NCI-H1436 treated with DMSO at 0.1 percent for 48 hours (cell line): Measurements from ENCODE around the gene AP3S1.

Source experiments
- DNase-seq: peaks from one replicate; lab custom pipeline; 2025; lab: John Stamatoyannopoulos, UW

Gene AP3S1

DNA sequence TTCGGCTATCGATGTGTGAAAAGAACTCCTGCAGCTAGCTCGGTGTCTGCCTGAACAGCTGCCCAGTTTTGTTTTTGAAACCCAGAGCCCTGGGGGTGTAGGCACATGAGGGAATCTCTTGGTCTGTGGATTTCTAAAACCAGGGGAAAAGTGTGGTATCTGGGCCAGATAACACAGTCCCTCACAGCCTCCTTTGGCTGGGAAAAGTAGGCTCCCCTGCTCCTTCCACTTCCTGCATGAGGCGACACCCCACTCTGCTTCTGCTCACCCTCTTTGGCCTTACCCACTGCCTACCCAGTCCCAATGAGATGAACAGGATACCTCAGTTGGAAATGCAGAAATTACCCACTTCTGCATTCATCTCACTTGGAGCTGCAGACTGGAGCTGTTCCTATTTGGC, 15.8 kb upstream of the AP3S1 start:
- DNase-seq: no peak

DNA sequence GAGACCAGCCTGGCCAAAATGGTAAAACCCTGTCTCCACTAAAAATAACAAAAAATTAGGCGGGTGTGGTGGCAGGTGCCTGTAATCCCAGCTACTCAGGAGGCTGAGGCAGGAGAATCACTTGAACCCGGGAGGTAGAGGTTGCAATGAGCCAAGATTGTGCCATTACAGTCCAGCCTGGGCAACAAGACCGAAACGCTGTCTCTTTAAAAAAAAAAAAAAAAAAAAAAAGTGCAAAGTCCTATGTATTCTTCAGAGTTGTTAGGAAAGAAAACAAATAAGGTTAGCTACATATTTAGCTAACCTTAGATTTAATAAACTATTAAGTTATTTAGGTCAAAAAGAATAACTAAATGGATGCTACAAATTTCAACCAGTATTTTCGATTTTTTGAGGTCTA, 11.8 kb upstream of the AP3S1 start:
- no peak for DNase-seq

DNA sequence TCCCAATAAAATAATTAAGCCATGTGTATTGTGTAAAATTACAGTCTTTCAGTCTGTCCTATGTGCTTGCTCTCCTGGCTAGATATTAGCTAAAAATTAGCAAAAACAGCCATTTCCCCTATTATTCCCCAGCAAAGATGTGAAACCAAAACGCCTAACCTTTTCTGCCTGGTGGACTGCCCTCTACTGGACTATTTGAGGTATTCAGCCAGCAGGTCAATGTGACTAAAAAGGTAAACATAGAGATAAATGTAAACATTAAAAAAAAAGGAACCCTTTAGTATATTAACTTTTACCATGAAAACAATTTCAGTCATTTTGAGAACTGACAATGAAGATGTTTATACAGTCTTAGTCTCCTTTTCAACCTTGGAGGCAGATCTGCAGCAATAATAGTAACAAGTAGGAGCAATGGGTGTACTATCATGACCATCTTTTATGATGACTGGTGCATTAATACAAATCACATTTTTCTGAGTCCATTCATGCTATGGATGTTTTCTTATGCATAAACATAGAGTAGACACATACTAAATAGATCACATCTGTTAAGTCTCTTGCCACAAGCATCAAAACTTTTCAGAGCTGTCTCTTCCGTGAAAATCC, 10.5 kb upstream of the AP3S1 start:
- no peak for DNase-seq

DNA sequence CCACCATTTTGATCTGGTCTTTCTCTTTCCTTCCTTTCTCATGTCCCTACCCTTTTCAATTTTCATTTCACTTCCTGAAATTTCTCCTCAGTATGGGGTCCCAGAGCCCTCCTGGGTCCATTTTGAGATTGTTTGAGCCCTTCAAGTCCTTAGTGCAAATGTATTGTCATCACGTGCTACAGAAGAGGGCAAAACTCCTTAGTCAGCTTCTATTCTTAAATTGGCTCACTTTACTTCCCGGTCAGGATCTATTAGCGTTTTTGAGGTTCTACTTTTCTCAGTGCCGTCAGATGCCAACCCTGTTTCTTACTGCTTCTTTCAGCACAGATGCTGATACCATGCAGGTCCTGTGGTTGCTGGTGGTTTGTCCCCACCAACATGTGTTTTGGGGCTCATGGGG, 6.3 kb upstream of the AP3S1 start:
- DNase-seq: no peak

DNA sequence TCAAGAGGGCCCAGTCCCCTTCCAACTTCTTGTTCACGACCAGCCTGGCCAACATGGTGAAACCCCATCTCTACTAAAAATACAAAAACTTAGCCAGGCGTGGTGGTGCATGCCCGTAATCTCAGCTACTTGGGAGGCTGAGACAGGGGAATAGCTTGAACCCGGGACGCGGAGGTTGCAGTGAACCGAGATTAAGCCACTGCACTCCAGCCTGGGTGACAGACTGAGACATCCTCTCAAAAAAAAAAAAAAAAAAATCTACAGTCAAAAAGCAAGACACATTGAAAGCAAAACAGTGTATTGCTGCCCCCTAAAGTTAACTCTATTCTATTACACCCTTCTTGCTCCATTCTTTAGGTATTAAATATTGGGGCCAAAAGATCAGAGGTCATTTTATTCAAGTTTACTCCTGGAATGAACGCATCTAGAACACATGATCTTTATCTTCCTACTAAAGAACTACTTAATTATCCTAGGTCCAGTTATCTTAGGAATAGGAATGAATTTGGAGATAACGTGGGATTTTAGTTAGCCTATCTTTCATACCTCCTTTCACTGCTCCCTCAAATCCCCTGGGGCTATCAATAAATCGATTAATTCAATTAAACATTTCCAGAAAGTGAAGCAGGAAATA, 2.7 kb upstream of the AP3S1 start:
- no peak for DNase-seq

DNA sequence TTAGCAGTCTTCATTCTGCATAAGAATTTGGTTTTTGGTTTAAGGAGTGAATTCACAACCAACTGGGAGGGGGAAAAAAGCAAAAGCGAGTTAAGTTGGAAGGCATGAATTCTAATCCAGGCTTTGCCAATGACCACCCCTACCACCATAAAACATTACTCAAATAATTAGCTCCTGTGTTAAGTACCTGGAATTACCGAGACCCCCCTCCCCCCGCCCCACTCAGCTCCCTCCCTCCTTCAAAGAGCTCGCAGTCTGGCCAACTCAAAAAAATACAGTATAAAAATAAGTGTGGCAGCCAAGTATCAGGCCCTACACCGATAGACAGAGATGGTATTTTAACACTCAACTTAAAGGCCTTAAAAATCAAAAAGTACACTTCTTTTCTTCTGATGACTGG, 862 bp upstream of the AP3S1 start:
- DNase-seq: no peak

DNA sequence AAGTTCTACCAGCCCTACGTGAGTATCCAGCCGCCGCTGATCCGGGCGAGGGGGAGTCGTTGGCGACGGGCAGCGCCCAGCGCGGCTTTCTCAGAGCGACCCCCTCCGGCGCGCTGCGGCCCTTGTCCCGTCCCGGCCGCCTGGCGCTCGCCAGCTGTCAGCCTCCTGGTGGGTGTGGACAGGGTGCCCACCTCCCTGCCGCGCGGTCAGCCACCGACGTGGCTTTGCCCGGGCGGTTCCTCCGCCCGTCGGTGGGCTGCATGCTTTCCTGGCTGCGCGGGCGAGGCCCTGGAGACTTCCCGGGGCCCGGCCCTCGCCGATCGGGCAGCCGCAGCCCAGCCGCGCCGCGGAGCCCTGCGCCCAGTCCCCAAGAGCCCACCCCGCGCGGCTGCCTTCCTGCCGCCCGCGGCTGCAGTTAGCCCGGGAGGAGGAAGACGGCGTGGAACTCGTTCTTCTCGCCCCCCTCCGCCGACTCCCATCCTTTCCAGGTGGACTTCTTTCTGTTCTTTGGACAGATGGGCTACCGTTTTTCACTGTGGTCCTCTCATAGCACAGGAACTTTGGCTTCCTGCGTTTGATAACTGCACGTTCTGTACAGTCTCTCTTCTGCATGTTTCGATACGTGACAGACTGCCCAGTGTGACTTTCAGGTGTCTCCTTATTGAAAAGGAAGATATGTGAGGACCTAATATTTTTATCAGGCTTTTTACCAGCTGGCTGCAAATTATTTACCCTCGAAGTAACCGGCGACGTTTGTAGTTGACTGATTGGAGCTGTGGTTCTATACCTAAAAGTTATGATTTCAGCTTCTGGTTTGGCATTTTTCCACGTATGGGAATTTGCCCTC, 577 bp downstream of the AP3S1 start:
- no peak for DNase-seq

DNA sequence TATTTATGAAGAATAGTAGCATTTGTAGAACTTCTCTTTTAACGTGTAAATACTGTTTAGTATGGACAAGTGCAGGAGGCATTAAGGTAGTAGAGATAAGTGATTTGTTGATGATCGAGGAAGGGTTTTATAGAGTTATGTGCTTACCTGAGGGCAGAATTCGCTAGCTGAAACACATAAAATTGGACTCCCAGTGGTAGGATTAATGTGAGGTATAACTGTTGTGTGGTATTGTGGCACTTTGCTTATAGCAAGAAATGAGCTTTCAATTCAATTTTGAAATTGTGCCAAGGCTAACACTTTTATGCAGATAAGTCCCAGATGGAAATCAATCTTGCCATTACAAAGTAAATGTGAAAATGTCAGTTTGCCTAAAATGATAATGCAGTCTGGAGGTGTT, 1.2 kb downstream of the AP3S1 start:
- DNase-seq: no peak

DNA sequence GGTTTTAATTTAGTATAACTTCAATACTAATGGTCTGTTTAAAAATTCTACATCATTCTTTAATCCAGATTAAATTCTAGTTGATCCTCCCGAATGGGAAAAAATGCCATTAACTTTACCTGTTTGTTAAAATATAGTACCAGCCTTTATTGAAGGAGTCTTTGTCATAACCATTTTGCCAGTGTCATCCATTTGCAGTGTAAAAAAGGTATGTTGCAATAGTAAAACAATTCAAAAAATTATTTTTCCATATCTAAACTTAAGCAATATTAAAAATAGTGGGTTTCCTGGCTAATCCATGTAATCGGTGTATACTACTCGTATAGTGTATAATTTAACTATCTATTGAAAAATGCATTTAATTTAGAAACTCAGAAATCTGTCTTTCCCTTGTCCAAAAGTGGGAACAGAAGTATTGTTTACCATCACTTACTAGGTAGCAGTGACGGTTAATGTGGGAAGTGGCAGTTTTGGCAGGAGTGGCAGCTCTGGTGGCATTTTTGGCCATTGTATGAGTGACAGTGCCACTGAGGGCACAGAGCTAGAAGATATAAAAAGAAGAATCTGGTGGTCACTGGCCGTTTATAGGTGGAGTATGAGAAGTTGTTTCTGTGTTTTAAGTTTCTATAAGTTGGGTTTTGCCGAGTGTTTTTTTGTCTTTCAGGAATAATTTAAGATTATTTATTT, 1.9 kb downstream of the AP3S1 start:
- DNase-seq: no peak

DNA sequence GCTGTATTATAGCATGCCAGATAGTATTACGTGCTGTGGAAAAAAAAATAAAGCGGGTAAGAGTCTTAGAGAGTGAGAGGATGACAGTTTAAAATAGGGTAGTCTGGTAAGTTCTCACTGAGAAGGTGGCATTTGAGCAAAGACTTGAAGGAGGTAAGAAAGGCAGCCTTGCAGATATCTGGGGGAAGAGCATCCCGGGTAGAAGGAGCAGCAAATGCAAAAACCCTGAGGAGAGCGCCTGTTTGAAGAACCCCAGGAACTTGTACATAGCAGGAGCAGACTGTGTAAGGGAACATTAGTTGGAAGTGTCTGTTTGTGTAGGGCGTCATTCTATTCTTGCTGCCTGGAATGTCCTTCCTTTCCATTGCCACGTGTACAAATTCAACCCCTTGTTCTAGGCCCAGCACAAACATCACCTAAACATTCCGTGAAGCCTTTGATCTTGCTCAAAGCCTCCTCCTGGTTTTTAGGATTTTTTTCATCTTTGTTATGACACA, 2.6 kb downstream of the AP3S1 start:
- no peak for DNase-seq

DNA sequence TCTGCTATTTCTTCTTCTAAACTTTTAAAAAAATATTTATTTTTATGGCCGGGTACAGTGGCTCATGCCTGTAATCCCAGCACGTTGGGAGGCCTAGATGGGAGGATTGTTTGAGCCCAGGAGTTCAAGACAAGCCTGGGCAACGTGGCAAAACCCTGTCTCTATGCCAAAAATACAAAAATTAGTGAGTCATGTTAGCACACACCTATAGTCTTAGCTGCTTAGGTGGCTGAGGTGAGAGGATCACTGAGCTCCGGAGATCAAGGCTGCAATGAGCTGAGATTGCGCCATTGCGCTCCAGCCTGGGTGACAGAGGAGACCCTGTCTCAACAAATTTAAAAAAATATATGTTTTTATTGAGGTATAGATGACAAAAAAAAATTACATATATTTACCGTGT, 5.6 kb downstream of the AP3S1 start:
- no peak for DNase-seq

DNA sequence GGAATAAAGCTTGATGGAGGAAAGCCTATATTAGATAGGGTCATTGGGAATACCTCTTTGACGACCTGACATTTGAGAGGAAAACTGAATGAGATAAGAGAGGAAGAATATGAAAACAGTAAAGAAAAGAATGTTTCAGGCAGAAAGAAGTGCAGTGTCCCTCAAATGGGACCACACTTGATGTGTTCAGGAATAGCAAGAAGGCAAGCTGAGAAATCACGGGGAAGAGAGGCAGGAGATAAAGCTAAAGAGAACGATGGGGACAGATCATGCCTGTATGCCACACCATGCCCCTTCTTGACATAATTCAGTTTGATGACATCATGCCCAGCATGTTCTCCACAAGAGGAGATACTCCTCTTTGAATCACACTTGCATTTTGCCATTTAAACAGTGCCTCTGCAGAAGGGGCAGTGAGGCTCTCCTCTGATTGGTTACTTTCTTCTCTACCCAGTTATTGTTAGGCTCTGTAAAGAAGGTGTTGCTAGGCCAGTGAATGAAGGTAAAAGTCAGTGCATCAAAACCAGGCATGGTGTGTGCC, 7.6 kb downstream of the AP3S1 start:
- DNase-seq: no peak

DNA sequence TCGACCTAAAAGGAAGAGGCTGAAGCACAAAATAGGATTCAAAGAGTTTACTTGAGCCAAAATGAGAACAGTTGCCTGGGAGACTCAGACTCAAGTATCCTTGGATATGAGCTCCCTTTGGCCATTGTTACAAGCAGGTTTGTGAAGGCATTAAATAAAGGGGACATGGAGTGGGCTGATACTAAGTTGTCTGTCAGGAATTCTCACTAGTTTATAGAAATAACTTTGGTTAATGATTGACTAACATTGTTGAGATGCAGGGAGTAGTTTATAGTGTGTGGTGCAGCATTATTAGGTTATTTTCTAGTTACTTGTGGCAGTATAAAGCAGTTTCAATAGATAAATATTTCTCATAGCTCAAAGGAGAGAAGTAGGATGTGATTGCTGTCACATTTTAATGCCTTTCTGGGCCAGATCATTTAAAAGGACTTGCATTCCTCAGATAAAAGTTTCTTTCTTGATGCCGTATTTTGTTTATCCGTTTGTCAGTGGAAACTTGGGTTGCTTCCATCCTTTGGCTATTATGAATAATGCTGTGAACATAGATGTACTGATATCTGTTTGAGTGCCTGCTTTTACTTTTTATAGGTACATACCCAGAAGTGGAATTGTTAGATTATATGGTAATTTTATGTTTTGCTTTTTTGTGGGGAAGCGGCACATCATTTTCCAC, 9.1 kb downstream of the AP3S1 start:
- no peak for DNase-seq

DNA sequence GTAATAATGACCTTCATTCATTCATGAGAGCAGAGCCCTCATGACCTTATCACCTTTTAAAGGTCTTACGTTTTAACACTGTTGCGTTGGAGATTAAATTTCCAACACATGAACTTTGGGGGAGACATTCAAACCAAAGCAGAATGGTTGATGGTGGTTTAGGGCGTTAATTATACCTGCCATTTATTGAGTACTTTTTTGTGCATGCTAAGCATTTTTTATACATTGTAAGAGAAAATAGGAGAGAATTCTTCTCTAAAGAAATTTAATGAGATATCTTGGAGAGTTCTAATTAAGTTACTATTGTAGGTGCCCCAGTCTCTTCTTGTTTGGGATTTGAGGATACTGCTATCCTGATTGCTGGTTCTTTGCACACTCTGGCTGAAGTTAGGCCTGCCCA, 12.4 kb downstream of the AP3S1 start:
- DNase-seq: no peak

DNA sequence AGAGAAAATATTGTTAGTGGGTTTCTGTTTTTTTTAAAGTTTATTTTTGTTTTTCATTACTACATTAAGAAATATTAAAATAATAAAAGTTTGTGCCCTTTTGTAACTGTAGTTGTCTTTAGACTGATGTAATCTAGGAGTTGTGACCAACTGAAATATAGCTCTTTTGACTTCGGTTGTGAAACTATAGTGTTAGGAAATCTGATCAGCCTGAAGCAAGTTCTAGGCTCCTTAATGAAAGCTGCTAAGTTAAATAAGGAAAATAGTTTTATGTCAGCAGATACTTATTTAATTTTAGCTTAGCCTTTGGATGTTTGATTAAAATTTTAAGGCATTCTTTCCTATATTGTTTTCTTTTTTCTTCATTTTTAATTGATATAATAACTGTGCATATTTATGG, 14.2 kb downstream of the AP3S1 start:
- no peak for DNase-seq

DNA sequence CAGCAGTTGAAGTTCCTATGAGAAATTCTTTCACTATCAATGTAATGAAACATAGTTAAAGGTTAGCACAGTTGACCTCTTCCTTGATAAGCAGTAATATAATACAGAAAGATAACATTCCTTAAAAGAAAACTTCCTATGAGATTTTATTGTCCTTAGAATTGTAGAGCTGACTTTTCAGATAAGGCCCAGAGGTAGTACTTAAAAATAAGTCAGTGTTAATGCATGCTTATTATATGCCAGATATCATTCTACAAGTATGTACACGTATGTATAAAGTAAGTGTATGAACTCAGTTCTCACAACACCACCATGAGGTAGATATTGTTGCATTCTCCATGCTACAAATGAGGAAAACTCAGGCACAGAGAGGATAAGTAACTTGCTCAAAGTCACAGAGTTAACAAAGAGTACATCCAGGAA, 15.3 kb downstream of the AP3S1 start:
- DNase-seq: no peak

DNA sequence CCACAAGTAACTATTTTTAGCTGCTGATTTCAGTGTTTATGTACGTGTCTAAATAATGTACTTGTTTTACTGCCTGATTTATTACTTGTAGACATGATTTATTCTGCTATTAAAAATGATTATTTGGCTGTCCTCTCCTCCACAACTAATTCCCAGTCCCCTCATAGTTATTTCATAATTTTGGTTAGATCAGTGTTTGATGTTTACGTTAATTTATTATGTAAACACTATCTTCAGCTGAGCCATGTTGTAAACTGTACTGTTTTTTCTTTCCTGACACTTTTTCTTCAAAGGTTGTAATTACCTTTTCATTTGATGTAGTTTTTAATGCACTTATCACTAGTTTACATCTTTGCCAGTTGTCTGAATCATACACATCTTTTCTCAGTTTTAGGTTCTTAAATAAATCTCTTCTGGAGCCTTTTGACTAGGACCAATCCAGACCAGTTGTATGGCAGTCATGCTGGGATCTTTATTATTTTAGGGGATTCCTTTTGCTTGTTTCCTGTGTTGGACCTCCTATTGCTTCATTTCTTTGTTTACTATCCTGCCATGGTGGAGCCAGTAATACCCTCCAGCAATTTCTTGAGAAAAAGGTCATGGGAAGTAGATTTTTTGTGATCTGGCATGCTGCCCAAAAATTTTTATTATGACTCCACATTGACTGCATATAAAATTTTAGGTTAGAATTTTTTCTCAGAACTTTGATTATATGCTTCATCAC, 16.1 kb downstream of the AP3S1 start:
- DNase-seq: no peak

DNA sequence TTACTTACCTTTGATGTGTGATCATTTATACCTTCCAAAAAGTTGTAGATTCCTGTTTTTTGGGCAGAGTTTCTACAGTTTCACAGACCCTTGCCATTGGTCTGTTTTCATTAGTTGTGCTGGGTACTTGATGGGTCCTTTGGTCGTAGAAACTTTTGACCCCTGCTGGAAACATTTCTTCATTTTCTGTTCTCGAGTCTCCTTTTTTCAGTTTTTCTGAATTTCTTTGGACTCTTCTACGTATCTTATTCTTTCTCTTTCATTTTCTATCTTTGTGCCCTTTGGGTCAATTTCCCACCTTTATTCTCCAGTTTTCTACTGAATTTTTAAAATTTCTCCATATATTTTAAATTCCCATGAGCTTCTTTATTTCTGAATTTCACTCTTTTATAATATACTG, 16.7 kb downstream of the AP3S1 start:
- DNase-seq: no peak

DNA sequence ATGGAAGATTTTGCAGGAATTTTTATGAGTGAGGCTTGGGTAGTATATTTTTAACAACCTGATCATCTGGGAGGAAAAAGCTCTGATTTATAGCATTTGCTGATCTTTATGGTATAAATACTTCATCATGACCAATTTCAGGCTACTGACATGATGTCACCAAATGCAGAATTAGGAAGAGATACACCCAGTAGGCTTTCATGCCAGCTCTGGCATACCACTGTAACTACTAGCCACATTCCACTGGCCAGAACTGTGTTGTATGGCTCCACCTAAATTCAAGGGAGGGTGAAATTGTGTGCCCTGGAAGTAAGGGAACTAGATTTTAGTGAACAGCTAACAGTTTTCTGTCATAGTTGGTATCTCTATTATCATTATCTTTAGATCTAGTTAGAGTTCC, 17.6 kb downstream of the AP3S1 start:
- DNase-seq: no peak

DNA sequence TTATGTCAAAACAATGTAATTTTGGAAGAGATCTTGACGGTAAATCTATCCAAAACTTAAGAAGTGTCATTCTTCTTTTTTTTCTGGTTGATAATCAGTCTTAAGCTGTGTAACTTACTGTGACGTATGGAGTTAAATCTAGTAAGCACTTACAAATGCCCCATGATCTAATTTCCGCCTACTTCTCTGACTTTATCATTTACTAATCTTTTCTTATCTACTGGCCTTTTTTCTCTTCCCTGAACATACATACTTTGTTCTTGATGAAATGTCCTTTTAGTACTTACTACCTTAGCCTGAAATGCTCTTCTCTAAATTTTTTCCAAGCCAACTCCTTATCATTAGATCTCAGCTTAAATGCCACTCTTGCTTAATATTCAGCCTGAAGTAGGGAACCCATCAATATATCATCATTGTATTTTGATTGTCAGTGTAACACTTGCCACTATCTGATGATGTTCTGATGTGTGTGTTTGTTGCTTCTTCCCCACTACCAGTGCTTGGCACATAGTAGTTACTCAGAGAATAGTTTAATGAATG, 27.6 kb downstream of the AP3S1 start:
- no peak for DNase-seq

DNA sequence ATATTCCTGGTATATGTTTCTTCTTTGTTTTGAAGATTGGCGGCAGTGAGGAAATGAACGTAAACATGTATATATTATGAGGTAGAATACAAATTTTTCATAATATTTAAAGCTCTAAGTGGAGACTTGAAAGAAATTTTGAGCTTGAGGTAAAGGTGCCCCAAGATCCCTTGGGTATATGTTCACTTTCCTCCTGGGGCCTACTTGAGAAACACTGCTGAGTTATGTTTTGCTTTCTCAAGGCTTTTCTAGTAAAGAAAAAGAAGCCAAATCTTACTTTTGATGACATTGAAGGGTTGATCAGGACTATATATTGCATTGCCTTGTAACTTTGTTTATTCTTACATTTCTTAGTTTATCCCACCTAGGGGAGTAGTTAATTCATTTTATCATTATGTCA, 30.7 kb downstream of the AP3S1 start:
- DNase-seq: no peak
